Stimulated activated CD4-positive, alpha-beta T cell treated with anti-CD3 and anti-CD28 coated beads, TNF-alpha, amount 100 ng/mL, for 4 hours (primary cell): Measurements from ENCODE around the gene TBC1D17.
A peak's percentile ranks its signal among the peaks of the same experiment; 100 is the strongest.

ENCODE experiments used
- DNase-seq, 3 experiments: peaks; one replicate each; pipeline ENCODE4 v3.0.0-alpha.2; 2020; ENCODE audit warnings: low read depth in 3 of 3

TBC1D17 gene

GRCh38 chr19:49877879-49878743 lies 609 bp downstream of the TBC1D17 start:
- DNase-seq, result peak; percentile 92 to 98 (median 96)

- DNase-seq, result no peak
These were observed 1.2 kb downstream of the TBC1D17 start for GRCh38 chr19:49878744-49879070.

- no peak for DNase-seq
These were observed 1.9 kb downstream of the TBC1D17 start for GRCh38 chr19:49879243-49879963.

DNA sequence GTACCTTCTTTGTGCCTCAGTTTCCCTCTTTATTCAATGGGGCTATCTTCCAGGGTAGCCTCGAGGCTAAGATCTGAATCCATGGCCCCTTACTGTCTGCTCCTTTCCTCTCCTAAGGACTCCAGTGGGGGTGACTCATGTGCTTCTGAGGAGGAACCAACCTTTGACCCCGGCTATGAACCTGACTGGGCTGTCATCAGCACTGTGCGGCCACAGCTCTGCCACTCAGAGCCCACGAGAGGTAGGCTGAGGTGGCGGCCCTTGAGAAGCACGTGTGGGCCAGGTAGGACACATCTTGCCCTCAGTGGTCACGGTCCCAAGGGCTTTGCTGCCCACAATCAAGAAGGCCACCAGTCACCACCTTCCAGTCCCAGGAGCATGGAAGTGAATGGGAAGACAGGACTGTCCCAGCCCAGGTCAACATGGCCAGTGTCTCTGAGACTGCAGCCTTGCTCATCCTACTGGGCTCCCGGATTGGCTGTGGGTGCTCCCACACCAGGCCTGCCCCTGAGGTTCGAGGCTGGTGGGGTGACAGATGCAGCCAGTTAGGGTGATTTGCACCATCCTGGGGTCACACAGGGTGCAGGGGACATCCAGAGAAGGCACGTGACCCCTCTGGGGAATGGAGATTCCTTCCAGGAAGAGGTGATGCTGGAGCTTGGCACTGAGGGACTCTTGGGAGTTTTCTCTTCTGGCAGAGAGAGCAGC lies 2.8 kb downstream of the TBC1D17 start:
- no peak for DNase-seq

- DNase-seq, result no peak
These were observed 3.7 kb downstream of the TBC1D17 start for GRCh38 chr19:49881186-49881585.

DNA sequence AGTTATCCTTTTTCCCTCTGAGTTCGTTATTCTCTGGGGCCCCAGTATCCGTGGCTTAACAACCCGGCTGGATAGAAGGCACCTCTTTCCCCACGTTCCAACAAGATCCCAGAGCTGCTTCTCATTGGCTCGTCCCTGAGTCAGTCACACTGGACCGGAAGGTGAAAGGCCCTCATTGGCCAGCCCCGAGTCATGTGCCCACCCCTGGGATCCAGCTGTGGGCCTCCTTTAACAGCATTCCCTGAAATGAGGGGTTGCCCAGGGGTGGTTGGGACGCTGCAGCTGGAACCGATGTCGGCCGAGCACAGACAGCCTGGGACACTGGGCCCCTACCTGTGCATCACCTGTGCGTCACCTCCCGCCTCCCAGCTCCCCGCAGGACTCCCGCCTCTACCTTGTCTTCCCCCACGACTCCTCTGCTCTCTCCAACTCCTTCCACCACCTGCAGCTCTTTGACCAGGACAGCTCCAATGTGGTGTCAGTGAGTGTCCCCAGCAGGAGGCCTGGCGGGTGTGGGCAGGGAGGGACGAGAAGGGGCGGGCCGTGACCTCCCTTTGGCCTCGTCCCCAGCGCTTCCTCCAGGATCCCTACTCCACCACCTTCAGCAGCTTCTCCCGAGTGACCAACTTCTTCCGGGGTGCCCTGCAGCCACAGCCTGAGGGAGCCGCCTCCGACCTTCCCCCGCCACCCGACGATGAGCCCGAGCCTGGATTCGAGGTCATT lies 4.3 kb downstream of the TBC1D17 start:
- no peak for DNase-seq

DNA sequence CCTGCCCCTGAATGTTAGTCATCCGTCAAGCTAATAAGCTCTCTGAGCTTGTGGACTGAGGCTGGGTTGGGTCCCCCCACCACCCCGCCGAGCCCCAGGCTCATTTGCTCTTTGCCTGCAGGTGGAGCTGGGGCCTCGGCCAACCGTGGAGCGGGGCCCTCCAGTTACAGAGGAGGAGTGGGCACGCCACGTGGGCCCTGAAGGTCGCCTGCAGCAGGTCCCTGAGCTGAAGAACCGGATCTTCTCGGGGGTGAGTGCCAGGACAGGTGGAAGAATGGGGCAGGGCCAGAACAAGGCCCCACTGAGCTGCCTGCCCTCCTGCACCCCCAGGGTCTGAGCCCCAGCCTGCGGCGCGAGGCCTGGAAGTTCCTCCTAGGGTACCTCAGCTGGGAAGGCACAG lies 5.1 kb downstream of the TBC1D17 start:
- DNase-seq, result no peak

DNA sequence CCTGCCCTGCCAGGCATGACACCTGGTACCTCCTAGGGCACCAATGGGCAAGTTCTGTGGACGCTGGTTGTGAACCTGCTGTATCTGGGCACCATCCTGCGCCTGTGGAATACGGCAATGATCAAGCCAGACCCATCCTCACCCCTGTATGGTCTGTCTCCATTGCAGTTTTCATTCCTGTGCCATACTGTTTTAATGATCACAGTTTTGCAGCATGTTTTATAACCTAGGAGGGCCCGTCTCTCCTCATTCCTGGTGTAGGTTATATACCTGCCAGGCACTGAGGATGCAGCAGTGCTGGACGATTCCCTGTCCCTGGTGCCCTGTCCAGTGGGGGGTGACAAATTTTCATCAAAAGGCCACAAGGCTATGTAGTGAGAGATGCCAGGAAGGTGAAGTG lies 5.6 kb downstream of the TBC1D17 start:
- no peak for DNase-seq

DNA sequence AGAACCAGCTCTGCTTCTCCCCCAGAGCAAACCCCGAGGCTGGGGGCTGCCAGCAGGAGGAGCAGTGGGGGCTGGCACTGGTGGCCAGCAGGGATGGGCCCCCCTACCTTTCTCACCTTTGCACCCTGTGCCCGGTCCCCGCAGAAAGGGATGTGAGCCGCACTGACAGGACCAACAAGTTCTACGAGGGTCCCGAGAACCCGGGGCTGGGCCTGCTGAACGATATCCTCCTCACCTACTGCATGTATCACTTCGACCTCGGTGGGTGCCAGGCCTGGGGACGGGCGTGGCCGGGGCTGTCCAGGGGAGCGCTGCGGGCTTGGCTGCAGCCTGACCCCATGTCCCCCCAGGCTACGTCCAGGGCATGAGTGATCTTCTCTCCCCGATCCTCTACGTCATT lies 6.6 kb downstream of the TBC1D17 start:
- no peak for DNase-seq

- DNase-seq, result no peak
These were observed 7.3 kb downstream of the TBC1D17 start for GRCh38 chr19:49884760-49885159.

- DNase-seq, result no peak
These were observed 9.6 kb downstream of the TBC1D17 start for GRCh38 chr19:49887037-49887664.

DNA sequence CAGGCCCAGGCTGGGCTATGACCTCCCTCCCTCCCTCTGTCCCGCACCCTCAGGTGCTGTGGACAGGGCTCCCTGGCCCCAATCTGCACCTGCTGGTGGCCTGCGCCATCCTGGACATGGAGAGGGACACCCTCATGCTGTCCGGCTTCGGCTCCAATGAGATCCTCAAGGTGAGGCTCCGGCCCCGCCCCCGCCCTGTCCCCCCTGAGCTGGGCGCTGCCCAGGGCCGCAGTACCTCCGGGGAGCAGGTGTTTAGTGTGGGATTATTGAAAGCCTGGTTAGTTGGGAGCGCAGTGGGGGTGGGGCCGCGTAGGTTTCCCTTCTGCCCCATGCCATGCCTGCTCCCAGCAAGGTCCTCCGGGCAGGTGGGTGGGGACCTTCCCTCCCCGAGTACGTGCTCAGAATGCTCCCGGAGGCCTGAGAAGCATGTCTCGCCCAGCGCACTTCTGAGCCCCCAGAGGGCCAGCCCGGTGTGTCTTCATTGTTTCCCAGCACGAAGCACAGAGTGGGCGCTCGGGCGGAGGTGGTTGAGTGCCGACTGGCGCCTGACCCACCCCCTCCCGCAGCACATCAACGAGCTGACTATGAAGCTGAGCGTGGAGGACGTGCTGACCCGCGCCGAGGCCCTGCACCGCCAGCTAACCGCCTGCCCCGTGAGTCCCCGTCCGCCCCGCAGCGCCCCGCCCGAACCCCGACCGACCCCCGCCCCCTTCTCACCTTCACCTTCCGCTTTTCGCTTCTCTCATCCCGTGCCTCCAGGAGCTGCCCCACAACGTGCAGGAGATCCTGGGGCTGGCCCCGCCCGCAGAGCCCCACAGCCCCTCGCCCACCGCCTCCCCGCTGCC lies 10.4 kb downstream of the TBC1D17 start:
- DNase-seq, result no peak

- no peak for DNase-seq
These were observed 11.0 kb downstream of the TBC1D17 start for GRCh38 chr19:49888510-49888824.

DNA sequence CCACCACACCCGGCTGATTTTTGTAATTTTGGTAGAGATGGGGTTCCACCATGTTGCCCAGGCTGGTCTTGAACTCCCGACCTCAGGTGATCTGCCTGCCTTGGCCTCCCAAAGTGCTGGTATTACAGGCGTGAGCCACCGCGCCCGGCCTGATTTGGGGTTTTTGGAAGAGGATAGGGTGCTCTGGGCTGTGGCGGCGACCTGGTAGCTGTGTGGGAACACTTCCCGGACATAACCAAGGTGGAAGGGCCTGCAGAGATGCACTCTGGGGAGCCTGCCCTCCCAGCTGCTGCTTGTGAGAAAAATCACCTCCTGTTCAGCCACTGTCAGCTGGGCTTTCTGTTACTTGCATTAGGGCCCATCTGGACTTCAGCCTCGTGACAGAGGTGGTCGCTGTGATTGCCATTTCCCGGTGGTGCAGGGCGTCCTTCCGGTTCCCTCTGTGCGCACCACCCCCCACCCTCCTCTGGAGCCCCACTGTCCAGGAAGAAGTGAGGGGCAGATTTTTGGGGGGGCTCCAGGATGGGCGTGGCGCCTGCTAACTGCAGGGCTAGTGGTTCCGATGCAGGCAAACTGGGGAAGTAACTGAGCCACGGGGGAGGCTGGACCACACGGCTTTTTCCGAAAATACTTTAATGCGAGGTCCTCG lies 11.7 kb downstream of the TBC1D17 start:
- DNase-seq, result no peak

DNA sequence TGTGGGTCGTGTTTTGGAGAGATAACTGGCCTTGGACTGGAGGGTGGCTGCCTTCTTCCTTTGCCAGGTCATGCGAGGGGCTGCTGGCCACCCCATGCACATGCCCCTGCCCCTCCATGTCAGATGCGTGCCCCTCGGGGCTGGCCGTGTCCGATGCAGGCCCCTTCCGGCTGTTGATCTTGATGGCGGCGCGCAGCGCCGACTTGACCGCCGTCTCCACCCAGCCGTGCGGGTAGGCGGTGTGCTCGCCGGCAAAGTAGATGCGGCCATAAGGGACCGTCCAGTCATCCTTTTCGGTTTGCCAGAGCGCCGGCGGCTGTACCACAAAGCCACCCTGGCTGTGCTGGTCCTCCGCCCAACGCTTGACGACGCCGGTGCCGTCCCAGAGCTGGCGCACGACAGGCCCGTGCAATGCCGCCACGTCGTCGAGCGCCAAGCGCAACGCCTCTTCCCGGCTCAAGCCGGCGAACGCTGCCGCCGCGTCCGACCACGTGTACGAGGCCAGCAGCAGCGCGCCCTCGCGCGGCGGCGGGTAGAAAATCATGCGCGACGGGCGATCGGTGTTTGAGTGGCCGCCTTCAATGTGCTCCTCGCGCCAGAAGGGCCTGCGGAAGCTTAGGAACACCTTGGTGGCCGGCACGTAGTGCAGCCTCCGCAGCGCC lies 12.3 kb downstream of the TBC1D17 start:
- DNase-seq, result peak; percentile 54 to 57 (median 55)

GRCh38 chr19:49890349-49891311 lies 13.1 kb downstream of the TBC1D17 start:
- DNase-seq, result peak; percentile 52 to 64 (median 58)

- no peak for DNase-seq
These were observed 13.9 kb downstream of the TBC1D17 start for GRCh38 chr19:49891393-49891792.

- no peak for DNase-seq
These were observed 15.2 kb downstream of the TBC1D17 start for GRCh38 chr19:49892716-49893115.
